GM21360 (cell line): Measurements from ENCODE around the gene MAGI3.
"Not testable (repeated sequence)": the region's sequence is repeated elsewhere in the genome, so short reads cannot be mapped to it uniquely, and the experiment has no call there.

Source experiments
- ATAC-seq: cut with Tn5 transposase; IDR thresholded peaks from one replicate; pipeline ENCODE4 v1.9.1; 2021; ENCODE audit warnings: mild to moderate bottlenecking, moderate library complexity; ENCODE audit not compliant: unreplicated experiment

MAGI3 gene

DNA sequence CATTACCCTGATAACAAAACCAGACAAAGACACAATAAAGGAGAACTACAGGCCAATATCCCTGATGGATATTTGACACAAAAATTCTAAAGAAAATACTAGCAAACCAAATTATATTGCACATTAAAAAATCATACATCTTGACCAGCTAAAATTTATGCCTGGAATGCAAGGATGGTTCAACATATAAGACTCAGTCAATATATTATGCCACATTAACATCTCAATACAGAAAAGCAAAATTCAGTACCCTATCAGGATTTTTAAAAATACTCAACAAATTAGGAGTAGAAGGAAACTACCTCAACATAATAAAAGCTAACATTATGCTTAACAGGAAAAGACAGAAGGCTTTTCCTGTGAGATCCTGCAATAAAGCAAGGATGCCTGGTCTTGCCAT, 177.1 kb downstream of the MAGI3 start:
- ATAC-seq, result no peak

DNA sequence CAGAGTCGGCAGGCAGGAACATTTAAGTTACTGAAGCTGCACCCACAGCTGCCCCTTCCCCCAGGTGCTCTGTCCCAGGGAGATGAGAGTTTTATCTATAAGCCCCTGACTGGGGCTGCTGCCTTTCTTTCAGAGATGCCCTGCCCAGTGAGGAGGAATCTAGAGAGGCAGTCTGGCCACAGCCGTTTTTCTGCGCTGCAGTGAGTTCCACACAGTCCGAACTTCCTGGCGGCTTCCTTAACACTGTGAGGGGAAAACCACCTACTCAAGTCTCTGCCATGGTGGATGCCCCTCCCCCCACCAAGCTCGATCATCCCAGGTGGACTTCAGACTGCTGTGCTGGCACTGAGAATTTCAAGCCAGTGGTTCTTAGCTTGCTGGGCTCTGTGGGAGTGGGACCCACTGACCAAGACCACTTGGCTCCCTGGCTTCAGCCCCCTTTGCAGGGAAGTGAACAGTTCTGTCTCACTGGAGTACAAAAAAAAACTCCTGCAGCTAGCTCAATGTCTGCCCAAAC, 185.5 kb downstream of the MAGI3 start:
- not testable (repeated sequence) for ATAC-seq

DNA sequence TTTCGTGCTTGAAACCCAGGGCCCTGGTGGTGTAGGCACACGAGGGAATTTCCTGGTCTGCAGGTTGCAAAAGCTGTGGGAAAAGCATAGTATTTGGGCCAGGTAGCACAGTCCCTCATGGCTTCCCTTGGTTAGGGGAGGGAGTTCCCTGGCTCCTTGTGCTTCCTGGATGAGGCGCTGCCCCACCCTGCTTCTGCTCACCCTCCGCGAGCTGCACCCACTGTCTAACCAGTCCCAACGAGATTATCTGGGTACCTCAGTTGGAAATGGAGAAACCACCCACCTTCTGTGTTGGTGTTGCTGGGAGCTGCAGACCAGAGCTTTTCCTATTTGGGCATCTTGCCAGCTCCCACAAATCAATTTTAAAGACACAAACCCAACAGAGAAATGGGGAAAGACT, 186.0 kb downstream of the MAGI3 start:
- no peak for ATAC-seq

DNA sequence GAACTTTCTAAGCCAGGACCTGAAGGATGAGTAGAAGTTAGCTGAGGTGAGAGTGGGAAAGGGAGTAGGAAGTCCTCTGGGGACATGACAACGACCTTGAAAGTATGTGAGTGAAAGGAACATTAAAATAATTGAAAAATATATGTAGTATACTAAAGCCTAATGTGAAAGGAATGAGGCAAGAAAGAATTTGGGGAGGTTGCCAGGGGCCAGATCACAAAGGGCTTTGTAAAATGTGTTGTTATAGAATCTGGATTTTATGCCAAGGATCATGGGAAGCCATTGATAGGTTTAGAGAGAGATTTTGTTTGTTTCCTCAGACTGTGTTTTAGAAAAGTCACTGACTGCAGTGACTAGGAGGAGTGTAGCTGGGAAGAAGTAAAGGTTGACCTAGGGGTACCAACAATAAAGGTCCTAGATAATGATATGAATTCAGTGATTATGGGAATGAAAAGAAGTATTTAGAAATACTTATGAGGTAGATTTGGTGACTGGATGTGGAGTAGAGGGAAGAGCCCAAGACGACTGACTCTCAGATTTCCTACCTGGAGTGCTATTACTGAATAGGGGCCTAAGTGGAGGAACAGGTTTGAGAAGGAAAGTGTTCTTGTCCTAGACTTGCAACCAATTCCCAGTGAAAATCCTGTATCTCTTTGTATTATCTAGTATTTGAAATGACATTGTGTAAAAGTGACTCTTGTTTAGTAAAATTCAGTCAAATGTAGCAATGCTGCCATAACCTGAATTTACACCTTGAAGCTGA, 189.1 kb downstream of the MAGI3 start:
- no peak for ATAC-seq

DNA sequence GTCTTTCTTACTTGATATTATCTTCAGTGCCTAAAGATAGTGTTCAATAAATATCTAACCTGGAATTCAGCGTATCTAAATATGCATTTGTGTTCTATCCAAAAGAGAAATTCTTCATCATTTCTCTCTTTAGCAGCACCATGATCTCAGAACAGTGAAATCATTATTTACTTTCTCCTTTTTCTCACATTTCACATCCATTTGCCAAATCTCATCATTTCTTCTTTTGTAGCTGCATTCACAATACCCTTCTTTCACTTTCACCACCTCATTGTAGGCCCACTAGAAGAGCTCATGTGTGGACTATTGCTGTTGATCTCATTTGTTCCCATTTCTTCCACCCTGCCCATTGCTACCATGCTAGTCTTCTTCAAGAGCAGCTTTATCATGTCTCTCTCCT, 191.0 kb downstream of the MAGI3 start:
- ATAC-seq, result no peak

DNA sequence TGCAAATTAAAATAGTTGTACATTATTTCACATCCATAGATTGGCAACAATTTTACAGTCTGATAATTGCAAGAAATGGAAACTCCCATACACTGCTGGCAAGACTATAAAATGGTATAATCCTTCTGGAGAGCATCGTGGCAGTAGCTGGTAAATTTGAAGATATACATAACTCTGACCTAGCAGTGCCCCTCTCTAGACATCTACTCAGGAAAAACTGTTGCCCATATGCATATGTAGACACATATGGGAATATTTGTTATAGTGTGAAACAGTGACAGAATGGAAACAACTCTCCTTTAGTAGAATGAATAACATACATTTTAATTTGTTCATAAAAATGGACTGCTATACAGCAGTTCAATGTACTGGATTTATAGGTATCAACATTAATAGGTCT, 191.8 kb downstream of the MAGI3 start:
- no peak for ATAC-seq

DNA sequence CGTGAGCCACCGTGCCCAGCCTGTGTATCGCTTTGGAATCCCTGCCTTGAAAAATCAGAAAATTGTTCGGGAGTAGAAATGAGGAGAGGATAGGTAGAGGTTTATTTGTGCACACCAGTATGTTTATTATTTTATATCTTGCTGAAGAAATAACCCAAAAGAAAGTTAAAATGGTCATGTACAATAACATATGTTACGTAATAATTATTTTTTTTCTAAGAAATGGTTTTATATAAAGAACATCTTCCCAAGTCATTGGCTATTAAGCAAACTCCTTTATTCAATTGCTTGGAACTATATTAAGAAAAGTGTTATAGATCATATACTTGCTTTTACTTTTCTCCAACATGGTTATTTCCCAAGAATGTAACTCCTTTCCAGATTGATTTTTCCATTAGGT, 197.2 kb downstream of the MAGI3 start:
- ATAC-seq, result no peak

DNA sequence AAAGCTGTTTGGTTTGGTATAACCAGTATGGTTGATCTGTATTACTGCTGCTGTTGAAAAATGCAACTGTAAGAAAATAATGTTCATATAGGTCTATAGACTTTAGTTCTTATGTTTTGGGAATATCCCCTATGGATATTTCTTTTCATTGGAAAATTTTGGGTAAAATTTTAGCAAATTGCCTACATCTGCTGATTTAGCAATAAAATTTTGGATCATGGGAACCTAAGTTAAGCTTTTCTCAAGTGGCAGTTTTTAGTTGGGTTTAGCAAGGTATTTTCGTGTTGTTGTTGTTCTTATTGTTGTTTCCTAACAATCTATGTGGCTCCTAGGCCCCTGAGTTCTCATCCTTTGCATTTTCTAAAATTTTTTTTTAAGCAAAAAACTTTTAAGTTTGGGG, 201.9 kb downstream of the MAGI3 start:
- no peak for ATAC-seq

DNA sequence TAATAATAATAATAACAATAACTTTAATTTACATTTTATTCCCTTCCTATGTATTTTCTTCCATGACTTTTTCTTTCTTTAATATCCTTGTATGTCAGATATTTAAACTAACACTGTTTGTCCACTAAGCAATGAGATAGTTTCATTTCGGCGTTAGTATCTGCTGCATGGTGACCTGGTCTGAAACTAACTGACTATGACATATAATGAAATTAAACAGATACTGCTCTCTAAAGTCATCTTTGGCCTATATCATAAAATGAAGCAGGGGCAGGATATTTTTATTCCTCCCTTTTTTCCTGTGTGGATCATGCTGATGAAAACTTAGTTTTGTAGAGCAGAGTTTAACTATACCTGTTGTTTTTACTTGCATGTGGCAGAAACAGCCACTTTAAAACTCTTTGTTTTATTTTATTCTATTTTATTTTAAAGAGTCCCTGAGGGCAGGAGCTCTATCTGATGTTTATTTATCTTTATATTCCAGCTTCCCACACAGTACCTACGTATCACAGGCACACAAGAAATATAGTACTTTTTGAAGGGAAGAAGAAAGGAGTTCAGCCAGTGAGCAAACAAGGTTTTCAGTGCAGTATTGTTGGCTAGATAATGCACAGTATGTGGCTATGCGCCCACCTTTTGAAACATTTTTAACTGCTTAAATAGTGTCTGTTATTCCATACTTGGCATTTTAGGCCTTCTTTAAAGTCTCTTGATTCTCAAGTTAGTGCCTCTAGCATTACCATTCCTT, 203.4 kb downstream of the MAGI3 start:
- ATAC-seq, result no peak

DNA sequence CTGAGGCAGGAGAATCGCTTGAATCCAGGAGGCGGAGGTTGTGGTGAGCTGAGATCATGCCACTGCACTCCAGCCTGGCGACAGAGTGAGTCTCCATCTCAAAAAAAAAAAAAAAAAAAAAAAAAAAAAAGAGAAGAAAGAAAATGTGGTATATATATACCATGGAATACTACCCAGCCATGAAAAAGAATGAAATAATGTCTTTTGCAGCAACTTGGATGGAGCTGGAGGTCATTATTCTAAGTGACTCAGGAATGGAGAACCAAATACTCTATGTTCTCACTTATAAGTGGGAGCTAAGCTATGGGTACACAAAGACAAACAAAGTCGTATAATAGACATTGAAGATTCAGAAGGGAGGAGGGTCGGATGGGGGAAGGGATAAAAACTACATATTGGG, 214.2 kb downstream of the MAGI3 start:
- ATAC-seq, result not testable (repeated sequence)

DNA sequence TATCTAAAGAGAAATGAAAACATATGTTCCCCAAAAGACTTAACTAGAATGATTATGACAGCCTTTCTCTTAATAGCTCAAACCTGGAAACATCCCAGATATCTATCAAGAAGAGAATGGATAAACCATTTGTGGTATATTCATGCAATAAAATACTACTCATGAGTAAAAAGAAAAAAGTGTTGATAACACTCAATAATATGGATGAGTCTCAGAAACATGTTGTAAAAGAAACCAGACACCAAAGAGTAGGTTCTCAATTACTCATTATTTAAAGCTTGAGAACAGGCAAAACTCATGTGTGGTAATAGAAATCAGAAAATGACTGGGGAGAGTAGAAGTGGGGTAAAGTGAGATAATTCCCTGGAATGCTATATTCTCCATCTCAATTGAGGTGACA, 214.8 kb downstream of the MAGI3 start:
- no peak for ATAC-seq

DNA sequence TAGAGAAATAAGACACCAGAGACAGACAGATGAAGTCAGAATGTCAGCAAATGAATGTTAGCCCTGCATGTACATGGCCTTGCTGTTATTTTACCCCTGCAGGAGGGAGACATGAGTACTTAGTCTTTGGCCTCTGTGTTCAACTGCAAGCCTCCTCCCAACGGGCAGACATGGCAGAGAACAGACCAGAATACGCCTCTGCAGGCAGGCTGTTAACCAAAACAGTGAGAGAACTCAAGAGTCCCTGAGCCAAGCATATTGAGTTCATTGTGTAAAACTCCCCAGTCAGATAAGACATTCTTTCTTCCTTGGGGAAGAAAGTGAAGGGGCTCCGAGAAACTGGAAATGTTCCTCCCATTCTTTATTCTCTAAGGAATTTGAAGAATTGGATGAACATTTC, 218.1 kb downstream of the MAGI3 start:
- ATAC-seq, result no peak

DNA sequence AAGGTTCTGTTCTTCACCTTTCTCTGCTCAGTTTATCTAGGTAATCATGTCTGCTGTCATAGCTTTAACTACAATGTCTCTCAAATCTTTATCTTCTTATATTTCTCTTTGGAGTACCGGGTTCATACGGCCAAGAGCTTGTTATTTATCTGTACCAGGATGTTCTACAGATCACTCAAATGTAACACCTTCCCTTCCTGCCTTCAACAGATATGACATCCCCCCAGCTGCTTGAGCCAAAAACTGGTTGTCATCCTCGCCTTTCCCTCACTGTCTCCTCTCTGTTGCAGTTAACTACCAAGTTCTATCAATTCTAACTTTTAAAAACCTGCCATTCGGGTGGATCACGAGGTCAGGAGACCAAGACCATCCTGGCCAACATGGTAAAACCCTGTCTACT, 220.1 kb downstream of the MAGI3 start:
- no peak for ATAC-seq

DNA sequence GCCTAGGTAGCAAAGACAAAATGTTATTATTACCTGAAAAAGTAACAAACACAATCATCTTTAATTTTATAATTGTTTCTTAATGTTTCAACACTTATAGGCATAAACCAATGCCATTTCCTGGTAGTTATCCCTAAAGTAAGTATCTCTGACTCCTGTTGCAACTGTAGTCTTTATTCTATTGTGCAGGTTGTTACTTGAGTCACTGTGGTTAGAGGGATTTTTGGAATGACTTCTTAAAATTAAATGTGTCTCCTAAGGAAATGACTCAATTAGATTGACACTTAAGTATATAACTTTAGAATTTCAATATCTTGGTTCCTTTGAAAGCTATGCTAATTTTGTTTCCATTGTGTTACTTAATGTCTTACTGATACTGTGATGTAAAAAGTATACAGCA, 225.1 kb downstream of the MAGI3 start:
- ATAC-seq, result no peak

DNA sequence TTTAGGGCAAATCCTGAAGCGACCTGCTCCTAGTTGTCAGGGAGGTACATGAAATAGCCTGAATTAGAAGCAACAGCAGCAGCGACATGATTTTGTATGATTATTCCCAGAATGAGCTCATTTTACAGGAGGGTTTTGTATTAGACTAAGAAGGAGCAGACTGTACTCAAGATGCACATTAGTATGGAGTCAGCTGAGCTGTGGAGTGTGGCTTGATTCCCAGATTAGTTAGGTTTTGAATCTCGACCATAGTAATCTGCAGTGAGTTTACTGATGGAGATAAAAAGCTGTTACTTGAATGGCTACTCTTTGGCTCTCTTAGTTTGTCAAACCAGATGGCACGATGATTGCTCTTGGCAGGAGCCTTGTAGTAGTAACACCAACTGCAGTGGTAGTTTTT, 225.8 kb downstream of the MAGI3 start:
- ATAC-seq, result no peak

DNA sequence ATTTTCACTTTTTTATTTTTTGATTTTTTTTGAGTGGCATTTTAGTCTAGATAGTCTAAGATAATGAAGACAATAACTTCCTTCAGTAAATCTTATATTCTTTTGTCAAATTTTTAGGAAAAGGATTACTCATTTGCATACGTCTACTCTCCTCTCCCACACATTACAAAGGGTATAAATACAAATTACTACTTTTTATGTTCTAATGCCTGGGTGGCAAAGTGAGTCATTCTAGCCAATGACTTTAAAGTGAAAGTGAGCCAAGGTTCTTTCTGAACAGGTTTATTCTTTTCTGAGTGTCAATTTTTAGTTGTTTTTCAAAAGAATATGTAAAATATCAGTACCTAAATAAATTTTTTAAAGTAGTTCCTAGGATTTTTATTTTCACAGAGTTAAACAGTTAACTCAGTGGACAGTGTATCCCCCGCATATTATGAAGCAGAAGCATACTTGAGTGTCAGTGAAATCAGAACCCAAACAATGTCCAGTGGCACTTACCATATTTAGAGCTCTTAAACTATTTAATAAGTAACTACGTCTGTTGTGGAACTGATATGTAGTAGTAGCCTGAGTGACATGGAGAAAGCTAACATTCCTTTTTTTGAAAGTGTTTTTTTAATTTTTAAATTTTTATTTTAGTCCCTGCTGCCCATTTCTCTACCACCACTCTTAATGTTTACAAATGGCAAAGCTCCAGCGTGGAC, 227.3 kb downstream of the MAGI3 start:
- no peak for ATAC-seq

DNA sequence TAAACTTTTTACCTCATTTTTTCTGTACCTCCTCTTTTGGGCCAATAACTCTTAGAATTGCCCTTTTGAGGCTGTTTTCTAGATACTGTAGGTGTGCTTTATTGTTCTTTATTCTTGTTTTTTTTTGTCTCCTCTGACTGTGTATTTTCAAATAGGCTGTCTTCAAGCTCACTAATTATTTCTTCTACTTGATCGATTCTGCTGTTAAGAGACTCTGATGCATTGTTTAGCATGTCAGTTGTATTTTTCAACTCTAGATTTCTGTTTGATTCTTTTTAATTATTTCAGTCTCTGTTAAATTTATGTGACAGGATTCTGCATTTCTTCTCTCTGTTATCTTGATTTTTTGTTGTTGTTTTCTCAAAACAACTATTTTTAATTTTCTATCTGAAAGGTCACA, 238.7 kb downstream of the MAGI3 start:
- ATAC-seq, result no peak

DNA sequence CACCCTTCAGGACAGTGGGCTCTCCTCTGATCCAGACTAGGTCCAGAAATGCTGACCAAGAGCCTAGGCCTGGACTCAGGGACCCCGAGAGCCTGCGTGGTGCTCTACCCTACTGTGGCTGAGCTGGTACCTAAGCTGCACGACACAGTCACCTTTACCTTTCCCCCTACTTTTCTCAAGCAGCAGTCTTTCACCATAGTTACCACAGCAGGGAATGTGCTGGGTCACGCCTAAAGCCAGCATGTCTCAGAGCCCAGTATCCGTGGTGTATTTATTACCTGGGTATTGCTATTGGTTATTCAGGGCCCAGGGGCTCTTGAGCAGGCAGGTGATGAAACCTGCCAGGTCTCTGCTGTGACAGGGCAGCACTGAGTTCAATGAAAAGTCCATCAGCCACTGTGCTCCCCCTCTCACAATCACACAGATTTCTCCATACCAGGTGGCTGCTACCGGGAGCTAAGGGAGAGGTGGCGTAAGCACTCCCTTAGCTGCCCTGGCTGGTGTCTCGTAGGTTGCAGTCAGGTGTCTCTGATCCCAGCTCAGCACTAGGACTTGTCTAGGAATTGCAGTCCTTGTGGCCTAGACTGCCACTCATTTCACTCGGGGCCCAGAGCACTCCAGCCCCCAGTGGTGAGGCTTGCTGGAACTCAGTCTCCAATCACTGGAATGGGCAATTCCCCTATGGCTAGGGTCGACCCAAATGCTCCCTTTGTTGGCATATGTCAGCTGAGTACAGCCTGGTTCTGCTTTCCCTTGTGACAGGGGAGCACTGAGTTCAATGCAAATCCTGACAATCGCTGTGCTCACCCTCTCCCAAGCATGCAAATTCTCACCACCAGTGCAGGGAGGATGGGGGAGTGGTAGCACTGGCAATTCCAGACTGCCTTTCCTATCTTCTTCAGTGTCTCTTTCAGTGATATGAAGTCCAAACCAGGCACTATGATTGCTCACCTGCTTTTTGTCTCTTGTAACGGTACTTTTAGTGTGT, 240.3 kb downstream of the MAGI3 start:
- no peak for ATAC-seq

DNA sequence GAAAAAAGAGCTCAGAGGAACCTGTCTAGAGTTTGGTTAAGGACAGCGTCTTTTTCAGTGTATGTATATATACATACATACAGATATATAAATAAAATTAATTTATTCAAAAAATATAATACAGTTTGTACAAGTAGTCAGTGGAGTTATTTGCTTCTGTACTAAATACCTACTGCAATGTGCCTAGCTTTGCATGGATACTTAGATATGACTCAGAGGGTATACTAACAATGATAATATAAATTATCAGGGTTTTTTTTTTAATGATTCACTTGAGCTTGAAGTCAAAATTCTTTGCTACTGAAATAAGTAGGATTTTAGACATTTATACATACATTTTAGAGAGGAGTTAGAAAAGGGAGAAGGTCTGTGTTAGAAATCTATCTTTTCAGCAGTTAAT, 251.1 kb downstream of the MAGI3 start:
- no peak for ATAC-seq

DNA sequence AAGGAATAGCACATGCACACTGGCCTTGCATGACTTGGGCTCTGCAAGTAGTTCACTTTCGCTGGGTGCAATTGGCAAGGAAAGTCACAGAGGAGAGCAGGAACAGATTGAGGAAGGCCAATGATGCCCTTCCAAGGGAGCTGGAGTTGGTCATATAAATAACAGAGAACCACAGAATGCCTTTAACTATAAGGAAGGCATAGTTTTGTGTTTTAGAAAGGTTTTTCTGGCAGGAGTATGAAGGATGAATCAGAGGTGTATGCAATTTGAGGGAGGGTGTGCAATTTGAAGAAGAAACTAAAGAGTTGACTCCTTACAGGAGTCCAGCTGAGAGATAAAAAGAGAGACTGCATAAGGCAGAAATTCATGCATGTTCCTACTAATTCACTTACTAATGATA, 256.8 kb downstream of the MAGI3 start:
- ATAC-seq, result no peak

DNA sequence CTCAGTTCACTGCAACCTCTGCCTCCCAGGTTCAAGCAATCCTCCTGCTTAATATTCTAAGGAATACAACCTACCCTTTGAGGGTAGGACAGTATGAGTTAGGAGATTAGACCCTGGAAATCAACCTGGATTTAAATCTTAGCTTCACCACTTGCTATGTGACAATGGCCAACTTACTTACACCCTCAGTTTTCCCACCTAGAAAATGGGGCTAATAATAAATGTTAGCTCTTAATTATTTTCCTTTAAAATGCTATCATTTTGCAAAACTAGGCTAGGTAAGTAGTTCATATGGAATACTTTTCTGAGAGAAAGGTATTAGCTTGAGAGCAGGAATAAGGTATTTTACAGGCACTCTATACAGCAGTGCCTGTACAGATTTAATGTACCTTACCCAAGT, 258.2 kb downstream of the MAGI3 start:
- no peak for ATAC-seq
